CD14-positive monocyte (primary cell): ENCODE data around the gene MICU1. TPM values are rescaled to one million over a fixed set of nuclear protein-coding genes. Genes with fewer than 3 reads are reported as not detected.
A peak's percentile ranks its signal among the peaks of the same experiment; 100 is the strongest.

Experiments used
- DNase-seq, 3 donors: peaks; one replicate each; pipeline ENCODE4 v3.0.0-alpha.2; 2011 to 2022
- H2AFZ ChIP-seq: 2 replicates; pipeline ENCODE4 v1.6.0; 2012; ENCODE audit warnings: mild to moderate bottlenecking, low read depth, low read length, inconsistent platforms; ENCODE audit not compliant: insufficient read depth, poor library complexity, severe bottlenecking
- H3K27ac ChIP-seq, 2 donors: 1 replicate in 1 of 2; 2 replicates in 1 of 2; pipeline ENCODE4 v1.5.1; 2012 to 2013; ENCODE audit warnings: low read length in 2 of 2, control low read depth in 1 of 2, inconsistent platforms in 1 of 2, low read depth in 1 of 2, mild to moderate bottlenecking in 1 of 2
- H3K27me3 ChIP-seq, 2 donors: one replicate each; pipeline versions ENCODE4 v1.6.0 to v1.6.1; 2011 to 2013; ENCODE audit warnings: low read length in 2 of 2; ENCODE audit not compliant: control insufficient read depth in 2 of 2, insufficient read depth in 2 of 2
- H3K36me3 ChIP-seq, 2 donors: replicated peaks in 1 of 2; 1 replicate in 1 of 2; 2 replicates in 1 of 2; pipeline versions ENCODE4 v1.5.1 to v1.6.1; 2012 to 2013; ENCODE audit warnings: low read length in 2 of 2, control low read depth in 1 of 2, inconsistent platforms in 1 of 2, mild to moderate bottlenecking in 1 of 2; ENCODE audit not compliant: insufficient read depth in 2 of 2, control insufficient read depth in 1 of 2
- H3K4me1 ChIP-seq, 2 donors: 1 replicate in 1 of 2; 2 replicates in 1 of 2; pipeline versions ENCODE4 v1.5.1 to v1.6.1; 2012 to 2013; ENCODE audit warnings: low read length in 2 of 2, control low read depth in 1 of 2, inconsistent platforms in 1 of 2, mild to moderate bottlenecking in 1 of 2, moderate library complexity in 1 of 2; ENCODE audit not compliant: insufficient read depth in 2 of 2, control insufficient read depth in 1 of 2
- H3K4me2 ChIP-seq: replicated peaks from 2 replicates; pipeline ENCODE3; 2012; ENCODE audit warnings: low read length, moderate library complexity, mild to moderate bottlenecking; ENCODE audit not compliant: poor library complexity, severe bottlenecking; ENCODE audit errors: extremely low read depth
- H3K4me3 ChIP-seq, 3 experiments: fragments of 200-600 bp in 1 of 3; sonication (generic) in 1 of 3; replicated peaks in 1 of 3; 1 replicate in 2 of 3; 2 replicates in 1 of 3; pipeline ENCODE4 v1.5.1; 2011 to 2013; ENCODE audit warnings: low read length in 3 of 3, mild to moderate bottlenecking in 3 of 3, control low read depth in 2 of 3, low read depth in 2 of 3, inconsistent platforms in 1 of 3, moderate library complexity in 1 of 3
- H3K79me2 ChIP-seq: 2 replicates; pipeline ENCODE4 v1.6.0; 2012; ENCODE audit warnings: mild to moderate bottlenecking, control low read depth, inconsistent platforms, low read length, moderate library complexity; ENCODE audit not compliant: insufficient read depth
- H3K9ac ChIP-seq: 2 replicates; pipeline ENCODE4 v1.6.0; 2017; ENCODE audit warnings: low read length, mild to moderate bottlenecking; ENCODE audit not compliant: insufficient read depth, poor library complexity, severe bottlenecking
- H3K9me3 ChIP-seq, 2 donors: replicated peaks in 1 of 2; 1 replicate in 1 of 2; 2 replicates in 1 of 2; pipeline versions ENCODE4 v1.5.1 to v1.6.1; 2012 to 2013; ENCODE audit warnings: low read length in 2 of 2, control low read depth in 1 of 2; ENCODE audit not compliant: control insufficient read depth in 1 of 2, insufficient read depth in 1 of 2
- H4K20me1 ChIP-seq: 2 replicates; pipeline ENCODE4 v1.6.0; 2012; ENCODE audit warnings: mild to moderate bottlenecking, low read length, control low read depth, moderate library complexity; ENCODE audit not compliant: insufficient read depth
- H3K27ac Mint-ChIP-seq, 7 donors: one replicate each; pipeline ENCODE4 v1.8.0; 2020; ENCODE audit warnings: mild to moderate bottlenecking in 7 of 7, mixed read lengths in 7 of 7, moderate library complexity in 6 of 7, inconsistent platforms in 2 of 7
- H3K27me3 Mint-ChIP-seq, 3 donors: one replicate each; pipeline ENCODE4 v1.8.0; 2021 to 2022; ENCODE audit warnings: low read depth in 3 of 3, mild to moderate bottlenecking in 3 of 3, mixed read lengths in 3 of 3, moderate library complexity in 3 of 3, inconsistent platforms in 1 of 3
- H3K36me3 Mint-ChIP-seq, 2 donors: one replicate each; pipeline ENCODE4 v1.8.0; 2020; ENCODE audit warnings: mixed read lengths in 2 of 2, inconsistent platforms in 1 of 2, mild to moderate bottlenecking in 1 of 2
- H3K4me1 Mint-ChIP-seq: one replicate; pipeline ENCODE4 v1.8.0; 2020; ENCODE audit warnings: mild to moderate bottlenecking, mixed read lengths
- H3K4me3 Mint-ChIP-seq, 2 donors: one replicate each; pipeline ENCODE4 v1.8.0; 2020; ENCODE audit warnings: mild to moderate bottlenecking in 2 of 2, mixed read lengths in 2 of 2, moderate library complexity in 1 of 2
- H3K9me3 Mint-ChIP-seq, 7 donors: one replicate each; pipeline ENCODE4 v1.8.0; 2020 to 2022; ENCODE audit warnings: mixed read lengths in 7 of 7, mild to moderate bottlenecking in 6 of 7, moderate library complexity in 6 of 7, inconsistent platforms in 2 of 7
- CTCF ChIP-seq: fragments of 200-600 bp; IDR thresholded peaks from one replicate; pipeline ENCODE4 v1.8.0; 2022; ENCODE audit warnings: antibody characterized with exemption, mild to moderate bottlenecking
- WGBS: methylation state at CpG from one replicate; pipeline ENCODE4 v1.1.5; 2013; ENCODE audit warnings: missing lambda C conversion rate; ENCODE audit not compliant: insufficient coverage; 5-methylcytosine and 5-hydroxymethylcytosine counted together
- intact Hi-C, 2 donors: fragments of 100-400 bp; cut with micrococcal nuclease; formaldehyde crosslinking; loops; one replicate each; pipeline versions ENCODE4 v1.15.0 to v1.15.1; 2023
- polyA plus RNA-seq, 3 donors: library from polyadenylated mRNA; depleted of rRNA in 1 of 3; unstranded in 2 of 3; stranded (reverse) in 1 of 3; fragments of 300-500 nt in 2 of 3; fragments of >200 nt in 1 of 3; fragmentation: Illumina TruSeq in 2 of 3; gene quantifications; 1 replicate in 2 of 3; 2 replicates in 1 of 3; pipeline ENCODE4 v1.2.3, GENCODE V29; 2012 to 2021

The MICU1 gene
- polyA plus RNA-seq, 3 donors, result 51.1 to 76.4 (median 51.7) TPM

GRCh38 chr10:72392571-72392970 lies 233.3 kb downstream of the MICU1 start:
- Histone ChIP-seq H4K20me1 (peaks cover 3% of the 10 kb centered on the region), H3K4me2 (no peak overlapping the region), H3K36me3 (peaks cover 8 to 44% of the 10 kb centered on the region in 2 donors), H3K9ac (no peak overlapping the region), H3K79me2 (no peaks in the 10 kb centered on the region), H3K27me3 (no peaks in the 10 kb centered on the region), H3K4me3 (no peak overlapping the region), H3K9me3 (no peaks in the 10 kb centered on the region), H3K27ac (peak overlapping the region in 1 of 2 donors; percentile 27), H2AFZ (no peak overlapping the region), H3K4me1 (peaks cover 2 to 5% of the 10 kb centered on the region in 2 donors)
- H3K27me3 Mint-ChIP-seq, result peaks cover 0 to 1% (median 0%) of the 10 kb centered on the region in 3 donors
- no peak for DNase-seq
- peaks cover 0 to 7% (median 4%) of the 10 kb centered on the region in 7 donors for H3K9me3 Mint-ChIP-seq
- H3K27ac Mint-ChIP-seq, result peak overlapping the region in 2 of 7 donors; percentile 37 to 63
- WGBS, result 100% methylated on average over 1 of the region's 1 CpG
- no peak overlapping the region for H3K4me3 Mint-ChIP-seq
- intact Hi-C loops, result no loop called here
- H3K36me3 Mint-ChIP-seq, result peaks cover 43 to 63% of the 10 kb centered on the region in 2 donors
- peaks cover 7% of the 10 kb centered on the region for H3K4me1 Mint-ChIP-seq
- TF ChIP-seq CTCF, result no peak

- no peak overlapping the region for H2AFZ ChIP-seq
- peaks cover 3% of the 10 kb centered on the region for H3K79me2 ChIP-seq
- no CpG with 5 or more reads among the region's 2 CpGs for WGBS
- H3K9ac ChIP-seq, result no peak overlapping the region
- no peak overlapping the region for H3K27ac Mint-ChIP-seq
- H4K20me1 ChIP-seq, result peaks cover 3% of the 10 kb centered on the region
- H3K4me1 ChIP-seq, result peaks cover 18% of the 10 kb centered on the region in 2 donors
- no peak for TF ChIP-seq CTCF
- H3K9me3 ChIP-seq, result no peaks in the 10 kb centered on the region
- H3K4me3 ChIP-seq, result no peak overlapping the region
- H3K27ac ChIP-seq, result no peak overlapping the region
- H3K36me3 Mint-ChIP-seq, result peaks cover 31 to 51% of the 10 kb centered on the region in 2 donors
- H3K27me3 Mint-ChIP-seq, result peaks cover 0 to 1% (median 0%) of the 10 kb centered on the region in 3 donors
- no peaks in the 10 kb centered on the region for H3K27me3 ChIP-seq
- no peak overlapping the region for H3K4me3 Mint-ChIP-seq
- H3K36me3 ChIP-seq, result peaks cover 8 to 42% of the 10 kb centered on the region in 2 donors
- intact Hi-C loops, result no loop called here
- peaks cover 0 to 3% (median 0%) of the 10 kb centered on the region in 7 donors for H3K9me3 Mint-ChIP-seq
- no peak overlapping the region for H3K4me2 ChIP-seq
- H3K4me1 Mint-ChIP-seq, result peaks cover 25% of the 10 kb centered on the region
- no peak for DNase-seq
These were observed 235.1 kb downstream of the MICU1 start for GRCh38 chr10:72390764-72391163.
